SH-SY5Y (cell line): Measurements from ENCODE around the gene C19orf67.

Experiments
- GATA2 ChIP-seq: IDR thresholded peaks from 2 replicates; pipeline ENCODE4 v1.6.1; 2011; ENCODE audit warnings: mild to moderate bottlenecking, low read depth, low read length
- GATA3 ChIP-seq: IDR thresholded peaks from 2 replicates; pipeline ENCODE4 v1.6.1; 2011; ENCODE audit warnings: low read depth, mild to moderate bottlenecking, low read length, moderate library complexity

- TF ChIP-seq GATA2 = no peak
- no peak for TF ChIP-seq GATA3
Observed at GRCh38 chr19:14072535-14073260, 12.9 kb downstream of the C19orf67 start, which contains the start of gene MISP3.
